Astrocyte (in vitro differentiated cells and primary cell): ENCODE data around the gene RB1.
"Not testable (repeated sequence)": the region's sequence is repeated elsewhere in the genome, so short reads cannot be mapped to it uniquely, and the experiment has no call there.

Experiments
- CTCF ChIP-seq: IDR thresholded peaks from 2 replicates; pipeline ENCODE4 v1.5.1; 2011; ENCODE audit warnings: low read depth, mild to moderate bottlenecking, inconsistent platforms, low read length, moderate library complexity; ENCODE audit not compliant: insufficient read depth
- EZH2 ChIP-seq: IDR thresholded peaks from 2 replicates; pipeline ENCODE4 v1.6.1; 2012; ENCODE audit warnings: mild to moderate bottlenecking, low read length, inconsistent platforms; ENCODE audit not compliant: insufficient read depth

- not testable (repeated sequence) for TF ChIP-seq CTCF, EZH2
These were observed 123.3 kb downstream of the RB1 start for GRCh38 chr13:48426755-48427298.
